GM18511 (cell line): ENCODE data around the gene SVOP.

Experiments used
- ATAC-seq: cut with Tn5 transposase; IDR thresholded peaks from one replicate; pipeline ENCODE4 v1.9.1; 2021; ENCODE audit warnings: mild to moderate bottlenecking, moderate library complexity; ENCODE audit not compliant: unreplicated experiment

Gene SVOP

DNA sequence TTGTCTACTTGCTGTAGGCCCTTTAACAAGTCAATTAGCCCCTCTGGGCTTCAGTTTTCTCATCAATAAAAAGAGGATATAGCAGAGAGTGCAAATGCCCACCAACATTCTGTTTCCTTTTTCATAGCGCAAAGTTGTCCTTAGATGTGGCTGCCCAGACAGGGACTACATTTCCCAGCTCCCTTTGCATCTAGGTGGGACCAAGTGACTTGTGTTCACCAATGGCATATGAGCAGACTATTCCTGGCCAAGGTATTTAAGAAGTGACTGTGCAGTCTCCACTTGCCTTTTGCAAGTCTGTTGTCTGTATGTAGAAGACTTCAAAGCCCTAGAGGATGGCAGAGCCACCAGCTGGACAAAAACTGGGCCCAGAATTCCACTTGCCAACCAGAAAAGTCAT, 81.3 kb downstream of the SVOP start:
- ATAC-seq, result peak; percentile 52

DNA sequence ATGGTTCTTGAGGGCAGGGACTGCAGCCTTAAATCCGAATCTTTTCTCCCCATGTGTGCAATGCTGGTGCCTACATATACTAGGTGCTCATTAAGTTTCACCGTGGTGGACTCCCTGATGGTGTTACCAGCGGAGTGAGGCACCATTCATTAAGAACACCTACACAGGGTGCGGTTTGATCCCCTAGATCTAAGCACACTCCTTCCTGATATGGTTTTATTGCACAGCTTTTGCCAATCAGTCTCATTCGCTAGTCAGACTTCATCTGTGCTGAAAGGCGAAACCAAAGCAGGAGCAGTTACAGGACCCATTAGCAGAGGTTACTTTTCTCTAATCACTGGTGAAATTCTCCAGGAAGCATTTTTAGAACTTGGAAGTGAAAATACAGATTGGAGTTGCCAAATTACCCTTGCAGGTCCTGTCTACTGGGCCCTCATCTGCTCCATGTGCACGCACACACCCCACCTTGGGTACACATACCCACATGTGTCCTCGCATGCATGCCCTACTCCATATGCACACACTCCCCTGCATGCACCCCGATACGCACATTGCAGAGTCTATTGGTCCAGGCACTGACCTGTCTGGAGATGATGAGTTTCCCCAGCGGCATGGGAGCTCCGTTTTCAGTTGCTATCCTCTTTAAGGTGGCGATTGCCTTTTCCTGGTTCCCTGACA, 82.5 kb downstream of the SVOP start:
- no peak for ATAC-seq

DNA sequence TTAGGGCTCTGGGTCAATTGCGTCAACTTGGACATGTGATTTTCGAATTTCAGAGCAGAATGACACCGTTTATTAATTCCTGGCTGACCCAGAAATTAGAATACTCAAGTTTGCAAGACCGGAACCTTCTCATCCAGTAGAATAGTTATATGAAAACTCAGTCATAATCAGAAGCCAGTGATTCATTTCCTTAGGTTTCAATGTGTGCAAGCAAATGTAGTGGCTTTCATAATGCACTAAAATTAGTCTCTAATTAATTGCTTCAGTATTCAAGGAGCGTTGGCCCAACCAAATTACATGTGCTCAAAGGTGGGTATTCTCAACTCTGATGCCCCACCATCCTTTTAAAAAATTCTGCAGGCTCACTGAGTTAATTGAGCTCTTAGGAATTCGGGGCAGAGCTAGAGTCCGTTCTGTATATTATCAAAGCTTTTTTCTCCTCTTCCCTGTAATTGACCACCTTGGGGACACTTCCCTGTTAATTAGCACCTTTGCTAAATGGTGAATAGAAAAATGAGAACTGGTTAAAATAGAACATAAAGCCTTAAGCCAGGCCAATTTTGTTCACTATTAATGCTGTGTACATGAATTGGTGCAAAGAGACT, 85.6 kb downstream of the SVOP start:
- no peak for ATAC-seq

GRCh38 chr12:108933949-108934348, 86.9 kb downstream of the SVOP start:
- ATAC-seq, result no peak

DNA sequence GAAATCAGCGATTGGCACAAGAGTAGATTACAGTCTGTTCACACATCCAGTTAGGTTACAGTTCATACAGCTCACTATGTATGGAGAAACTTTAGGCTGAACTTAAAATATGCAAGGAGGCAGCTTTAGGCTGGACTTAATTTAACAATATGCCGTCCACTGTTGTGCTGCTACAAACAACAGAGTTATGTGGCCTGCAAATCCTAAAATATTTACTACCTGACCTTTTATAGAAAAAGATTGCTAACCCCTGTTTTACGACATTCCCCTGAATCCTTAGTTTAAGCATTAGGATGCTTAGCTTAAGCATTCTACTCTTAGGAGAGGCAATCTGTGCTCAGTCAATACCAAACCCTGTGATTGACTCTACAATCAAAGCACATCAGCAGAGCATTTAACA, 90.1 kb downstream of the SVOP start:
- ATAC-seq, result no peak

- ATAC-seq, result no peak
Measured at GRCh38 chr12:108930155-108930554, 90.7 kb downstream of the SVOP start.

DNA sequence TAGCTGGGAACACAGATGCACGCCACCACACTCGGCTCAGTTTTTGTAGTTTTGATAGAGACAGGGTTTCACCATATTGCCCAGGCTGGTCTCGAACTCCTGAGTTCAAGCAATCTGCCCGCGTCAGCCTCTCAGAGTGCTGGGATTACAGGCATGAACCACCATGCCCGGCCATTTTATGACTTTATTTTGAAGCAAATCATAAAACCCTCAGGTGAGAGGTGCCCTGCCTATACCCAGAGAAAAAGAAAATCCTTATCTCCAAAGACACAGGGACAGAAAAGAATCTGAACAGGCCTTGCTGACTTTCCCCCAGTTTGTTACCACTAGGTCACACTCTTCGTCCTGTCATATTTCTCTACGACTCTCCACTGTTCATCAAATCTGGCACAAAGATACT, 92.2 kb downstream of the SVOP start:
- no peak for ATAC-seq

- no peak for ATAC-seq
Measured at GRCh38 chr12:108922918-108923317, 98.0 kb downstream of the SVOP start.

- ATAC-seq, result no peak
Measured at GRCh38 chr12:108921946-108922345, 98.9 kb downstream of the SVOP start.

GRCh38 chr12:108918960-108919642, 101.8 kb downstream of the SVOP start:
- ATAC-seq, result no peak

- no peak for ATAC-seq
Measured at GRCh38 chr12:108918206-108918605, 102.7 kb downstream of the SVOP start.

DNA sequence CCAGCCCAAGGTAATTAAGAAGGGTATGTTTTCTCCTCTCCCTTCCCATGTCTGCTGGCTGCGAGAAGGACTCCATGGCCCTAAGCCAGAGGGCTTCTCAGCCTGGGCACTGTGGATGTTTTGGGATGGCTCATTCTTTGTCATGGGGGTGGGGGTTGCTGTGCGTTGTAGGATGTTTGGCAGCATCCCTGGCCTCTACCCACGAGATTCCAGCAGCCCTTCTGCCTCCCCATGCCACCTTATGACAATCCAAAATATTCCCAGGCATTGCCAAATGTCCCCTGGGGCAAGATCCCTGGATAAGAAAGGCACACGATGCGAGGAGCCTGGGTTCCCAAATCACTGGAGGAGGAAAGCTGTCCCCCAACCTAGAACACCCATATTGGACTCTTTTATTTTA, 104.5 kb downstream of the SVOP start:
- no peak for ATAC-seq

GRCh38 chr12:108915632-108916133, 105.2 kb downstream of the SVOP start:
- ATAC-seq, result no peak

DNA sequence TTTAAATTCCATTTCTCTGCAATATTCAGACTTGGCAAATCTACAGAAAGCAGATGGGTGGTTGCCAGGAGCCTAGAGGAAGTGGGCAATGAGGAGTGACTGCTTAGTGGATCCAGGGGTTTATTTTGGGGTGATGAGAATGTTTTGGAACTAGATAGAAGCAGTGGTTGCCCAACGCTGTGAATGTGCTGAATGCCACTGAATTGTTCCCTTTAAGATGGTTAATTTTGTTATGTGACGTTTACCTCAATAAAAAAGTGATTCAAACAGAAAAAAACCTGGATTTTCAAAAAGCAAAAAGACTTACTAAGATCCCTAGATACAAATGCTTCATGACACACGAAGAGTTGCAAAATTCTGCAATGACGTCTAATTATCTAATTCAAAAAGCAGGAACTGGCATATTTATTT, 106.7 kb downstream of the SVOP start:
- no peak for ATAC-seq

DNA sequence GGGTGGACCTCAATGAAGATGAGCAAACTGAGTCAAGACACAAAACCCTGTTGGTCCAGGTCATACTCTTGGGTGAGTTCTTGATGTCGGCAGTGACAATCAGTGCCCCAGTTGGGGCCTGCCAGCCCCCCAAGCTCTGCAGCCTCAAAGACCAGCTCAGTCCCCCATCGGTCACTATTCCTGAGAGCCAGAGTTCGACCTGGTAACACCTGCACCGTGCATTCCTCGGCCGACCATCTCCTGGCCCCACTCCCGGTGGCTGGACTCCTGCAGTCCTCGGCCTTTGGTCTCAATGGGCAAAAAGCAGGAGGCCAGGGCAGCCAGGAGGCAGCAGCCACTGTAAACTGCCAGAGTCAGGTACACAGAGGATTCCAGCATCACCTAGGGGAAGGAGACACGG, 108.5 kb downstream of the SVOP start:
- ATAC-seq, result no peak

- no peak for ATAC-seq
Measured at GRCh38 chr12:108911915-108912314, 109.0 kb downstream of the SVOP start.

DNA sequence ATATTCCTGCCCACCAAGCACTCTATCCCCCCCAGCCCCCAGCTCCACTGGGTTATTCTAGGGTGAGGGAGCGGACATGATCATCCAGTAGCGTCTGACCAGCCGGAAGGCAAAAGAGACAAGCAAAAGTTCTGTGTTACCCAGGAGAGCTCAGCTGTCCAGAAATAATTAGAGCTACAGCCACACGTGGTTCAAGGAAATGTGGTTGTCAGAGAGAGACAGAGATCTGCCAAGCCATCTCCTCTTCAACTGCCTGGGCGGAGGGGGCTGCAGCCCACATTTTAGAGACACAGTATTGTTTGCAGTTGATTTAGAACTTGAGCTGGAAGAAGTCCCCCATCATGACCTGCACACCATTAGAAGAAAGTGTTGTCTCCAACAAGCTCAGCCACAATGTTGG, 110.5 kb downstream of the SVOP start:
- no peak for ATAC-seq

GRCh38 chr12:108907839-108908351, 113.0 kb downstream of the SVOP start:
- ATAC-seq, result no peak

GRCh38 chr12:108906971-108907370, 113.9 kb downstream of the SVOP start:
- ATAC-seq, result no peak

- ATAC-seq, result no peak
Measured at GRCh38 chr12:108905725-108906124, 115.1 kb downstream of the SVOP start.

DNA sequence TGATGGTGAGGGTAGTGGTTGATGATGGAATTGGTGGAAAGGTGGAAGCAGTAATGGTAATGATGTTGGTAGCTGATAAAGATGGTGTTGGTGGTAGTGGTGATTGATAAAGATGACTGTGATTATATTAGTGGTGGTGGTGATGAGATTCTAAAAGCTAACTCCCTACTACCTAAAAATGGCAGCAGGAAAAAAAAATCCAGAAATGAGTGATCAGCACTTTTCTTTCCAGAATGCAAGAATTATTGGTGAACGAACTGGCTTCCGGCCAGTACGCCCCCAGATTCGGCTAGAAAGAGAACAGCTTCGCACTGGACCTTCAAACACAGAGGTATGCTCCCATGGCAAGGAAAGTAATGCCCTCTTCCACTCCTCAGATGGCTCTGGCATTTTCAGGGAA, 121.7 kb downstream of the SVOP start:
- ATAC-seq, result no peak

DNA sequence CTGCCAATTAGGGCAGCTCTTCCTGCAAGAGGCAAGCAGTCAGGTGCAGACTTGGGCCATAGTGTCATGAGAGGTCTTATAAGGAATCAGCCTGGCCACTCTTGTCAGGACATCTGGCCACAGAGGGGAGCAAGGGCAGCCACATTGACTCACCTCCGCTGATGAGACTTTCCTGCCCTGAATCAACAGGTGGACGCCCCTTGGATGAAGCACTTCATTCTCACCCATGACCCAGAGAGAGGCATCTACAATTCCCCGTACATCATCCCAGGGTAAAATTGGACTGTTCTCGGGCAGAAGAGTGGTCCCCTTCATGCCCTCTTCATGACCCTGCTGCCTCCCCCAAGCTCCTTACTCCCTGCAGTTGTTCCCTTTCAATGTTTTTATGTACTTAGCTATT, 124.1 kb downstream of the SVOP start:
- ATAC-seq, result no peak
